Measurements from ENCODE around the gene MDC1. TPM values are rescaled to one million over a fixed set of nuclear protein-coding genes. Genes with fewer than 3 reads are reported as not detected.
A peak's percentile ranks its signal among the peaks of the same experiment; 100 is the strongest.
"Not testable (repeated sequence)": the region's sequence is repeated elsewhere in the genome, so short reads cannot be mapped to it uniquely, and the experiment has no call there.

Gene MDC1
- total RNA-seq, 1 donor from 2014 or later, result 14.9 TPM

- peak; percentile 91 for DNase-seq (ENCODE audit: low spot score)
Observed at GRCh38 chr6:30682143-30683117, 34.7 kb downstream of the MDC1 start.

- peak; percentile 20 for DNase-seq (ENCODE audit: low spot score)
Observed at GRCh38 chr6:30681766-30682142, 35.3 kb downstream of the MDC1 start.

- no peak for DNase-seq (ENCODE audit: low spot score)
Observed at GRCh38 chr6:30679765-30680535, 37.1 kb downstream of the MDC1 start.

GRCh38 chr6:30678964-30679726 is 37.9 kb downstream of the MDC1 start:
- DNase-seq (ENCODE audit: low spot score), result peak; percentile 75

GRCh38 chr6:30676660-30677285 is 40.3 kb downstream of the MDC1 start:
- no peak for DNase-seq (ENCODE audit: low spot score)

- DNase-seq (ENCODE audit: low spot score), result peak; percentile 98
Observed at GRCh38 chr6:30672445-30673253, 44.4 kb downstream of the MDC1 start, which contains the start of gene DHX16. DHX16 (minus strand) TSS chr6:30673006; CDS start chr6:30672841, 165 bp downstream.

- DNase-seq (ENCODE audit: low spot score), result no peak
Observed at GRCh38 chr6:30670760-30671527, 46.1 kb downstream of the MDC1 start.

GRCh38 chr6:30666300-30666699 is 50.8 kb downstream of the MDC1 start:
- not testable (repeated sequence) for DNase-seq (ENCODE audit: low spot score)

- no peak for DNase-seq (ENCODE audit: low spot score)
Observed at GRCh38 chr6:30664994-30665767, 51.9 kb downstream of the MDC1 start.

GRCh38 chr6:30657922-30658321 is 59.2 kb downstream of the MDC1 start:
- DNase-seq (ENCODE audit: low spot score), result not testable (repeated sequence)

GRCh38 chr6:30657454-30657853 is 59.6 kb downstream of the MDC1 start:
- no peak for DNase-seq (ENCODE audit: low spot score)

GRCh38 chr6:30656513-30656912 is 60.6 kb downstream of the MDC1 start:
- no peak for DNase-seq (ENCODE audit: low spot score)

GRCh38 chr6:30655743-30656094 is 61.4 kb downstream of the MDC1 start:
- no peak for DNase-seq (ENCODE audit: low spot score)

GRCh38 chr6:30654798-30655742 is 62.0 kb downstream of the MDC1 start:
- no peak for DNase-seq (ENCODE audit: low spot score)

GRCh38 chr6:30651143-30651542 is 65.9 kb downstream of the MDC1 start:
- DNase-seq (ENCODE audit: low spot score), result no peak
